ENCODE data around the gene MPPED2.

- TF ChIP-seq POLR2A (IDR thresholded peaks at IDR 0.05; ENCODE audit: low read depth, low read length) (no peak), TAF1 (IDR thresholded peaks at IDR 0.05; ENCODE audit: borderline replicate concordance, low read depth, low read length) (no peak)
Observed at GRCh38 chr11:30433831-30434230, 152.3 kb downstream of the MPPED2 start.

All from GM12892 (cell line).